ENCODE results near the gene DERA.

DERA gene

GRCh38 chr12:15995801-15996200 is 84.7 kb downstream of the DERA start:
- no peak for TF ChIP-seq CTCF (IDR thresholded peaks at IDR 0.05)
- Histone ChIP-seq H3K4me3 (no peak overlapping the region), H3K27ac (no peak overlapping the region)
- DNase-seq (ENCODE audit: low spot score), result no peak

- Histone ChIP-seq H3K4me3 (no peak overlapping the region), H3K27ac (no peak overlapping the region)
- no peak for TF ChIP-seq CTCF (IDR thresholded peaks at IDR 0.05)
- DNase-seq (ENCODE audit: low spot score), result no peak
Observed at GRCh38 chr12:15996254-15996653, 85.1 kb downstream of the DERA start.

- Histone ChIP-seq H3K4me3 (no peak overlapping the region), H3K27ac (no peak overlapping the region)
- DNase-seq (ENCODE audit: low spot score), result no peak
- no peak for TF ChIP-seq CTCF (IDR thresholded peaks at IDR 0.05)
Observed at GRCh38 chr12:15996948-15997347, 85.8 kb downstream of the DERA start.

GRCh38 chr12:15997910-15998309 is 86.8 kb downstream of the DERA start:
- Histone ChIP-seq H3K27ac (no peak overlapping the region), H3K4me3 (no peak overlapping the region)
- DNase-seq (ENCODE audit: low spot score), result no peak
- no peak for TF ChIP-seq CTCF (IDR thresholded peaks at IDR 0.05)

GRCh38 chr12:16002880-16003279 is 91.7 kb downstream of the DERA start:
- H3K27ac ChIP-seq, result no peak overlapping the region

GRCh38 chr12:16003460-16003859 is 92.3 kb downstream of the DERA start:
- no peak for DNase-seq (ENCODE audit: low spot score)
- TF ChIP-seq CTCF (IDR thresholded peaks at IDR 0.05), result no peak
- H3K4me3 ChIP-seq, result no peak overlapping the region
- H3K27ac ChIP-seq, result no peak overlapping the region

More at GRCh38 chr12:16002880-16003279, 91.7 kb downstream of the DERA start:
- DNase-seq (ENCODE audit: low spot score), result no peak
- no peak for TF ChIP-seq CTCF (IDR thresholded peaks at IDR 0.05)
- no peak overlapping the region for H3K4me3 ChIP-seq

- Histone ChIP-seq H3K27ac (no peak overlapping the region), H3K4me3 (no peak overlapping the region)
- DNase-seq (ENCODE audit: low spot score), result no peak
- TF ChIP-seq CTCF (IDR thresholded peaks at IDR 0.05), result no peak
Observed at GRCh38 chr12:16006752-16007151, 95.6 kb downstream of the DERA start.
